H1 (cell line): ENCODE results near the gene CADM2. TPM values are rescaled to one million over a fixed set of nuclear protein-coding genes. Genes with fewer than 3 reads are reported as not detected.

Experiments used
- CTCF ChIA-PET: fragments of 300-600 bp; sonication (Branson Sonifier 250); formaldehyde crosslinking; loops from one replicate; lab custom pipeline; 2021; ENCODE audit not compliant: partially characterized antibody; lab: Charles Lee
- POLR2A ChIA-PET: fragments of 300-600 bp; sonication (Branson Sonifier 250); formaldehyde crosslinking; loops from one replicate; lab custom pipeline; 2021; ENCODE audit warnings: inconsistent platforms; ENCODE audit not compliant: partially characterized antibody; lab: Charles Lee
- DNase-seq, 2 experiments: peaks; one replicate each; pipeline versions ENCODE4 v3.0.0 to v3.0.0-alpha.2; 2010 to 2022; ENCODE audit warnings: low spot score in 2 of 2, low read depth in 1 of 2, mixed read lengths in 1 of 2
- FAIRE-seq: peaks from 2 replicates; lab custom pipeline; 2011; peaks lifted over from hg19 to GRCh38; lab: Jason Lieb, UNC
- H2AFZ ChIP-seq: 2 replicates; pipeline ENCODE4 v1.8.1; 2012; ENCODE audit warnings: low read length, inconsistent platforms
- H2AK5ac ChIP-seq: 2 replicates; pipeline ENCODE4 v1.6.1; 2013; ENCODE audit warnings: low read depth, low read length
- H2BK120ac ChIP-seq: replicated peaks from 2 replicates; pipeline ENCODE3; 2013; ENCODE audit warnings: low read depth, low read length, inconsistent platforms
- H2BK12ac ChIP-seq: 2 replicates; pipeline ENCODE4 v1.6.1; 2013; ENCODE audit warnings: low read depth, low read length
- H2BK15ac ChIP-seq: 2 replicates; pipeline ENCODE4 v1.6.1; 2013; ENCODE audit warnings: low read length
- H2BK20ac ChIP-seq: 2 replicates; pipeline ENCODE4 v1.6.1; 2013; ENCODE audit warnings: low read length
- H2BK5ac ChIP-seq: 2 replicates; pipeline ENCODE4 v1.6.1; 2013; ENCODE audit warnings: low read depth, low read length
- H3K14ac ChIP-seq: 2 replicates; pipeline ENCODE4 v1.6.1; 2013; ENCODE audit warnings: inconsistent platforms; ENCODE audit not compliant: insufficient read length
- H3K18ac ChIP-seq: 2 replicates; pipeline ENCODE4 v1.6.1; 2013; ENCODE audit warnings: low read length; ENCODE audit errors: extremely low read depth
- H3K23ac ChIP-seq: 2 replicates; pipeline ENCODE4 v1.6.1; 2013; ENCODE audit warnings: inconsistent platforms; ENCODE audit not compliant: insufficient read length
- H3K23me2 ChIP-seq: 2 replicates; pipeline ENCODE4 v1.6.1; 2013; ENCODE audit warnings: low read depth, low read length
- H3K27ac ChIP-seq: 2 replicates; pipeline ENCODE4 v1.6.1; 2011; ENCODE audit warnings: low read depth, low read length, inconsistent platforms
- H3K27me3 ChIP-seq, 4 experiments: replicated peaks in 1 of 4; 1 replicate in 1 of 4; 2 replicates in 3 of 4; pipeline versions ENCODE4 v1.6.1 to v1.8.1; 2011 to 2013; ENCODE audit warnings: low read length in 3 of 4, mild to moderate bottlenecking in 3 of 4, inconsistent platforms in 2 of 4, mixed read lengths in 2 of 4, moderate library complexity in 1 of 4; ENCODE audit not compliant: control insufficient read depth in 3 of 4, insufficient read depth in 3 of 4; ENCODE audit errors: extremely low read depth in 1 of 4
- H3K36me3 ChIP-seq, 4 experiments: 2 replicates each; pipeline versions ENCODE4 v1.6.1 to v1.8.1; 2011 to 2013; ENCODE audit warnings: mild to moderate bottlenecking in 4 of 4, low read length in 3 of 4, moderate library complexity in 2 of 4, control low read depth in 1 of 4, inconsistent platforms in 1 of 4; ENCODE audit not compliant: insufficient read depth in 4 of 4, control insufficient read depth in 2 of 4
- H3K4ac ChIP-seq: replicated peaks from 2 replicates; pipeline ENCODE3; 2013; ENCODE audit warnings: low read length, low read depth, mixed read lengths, inconsistent platforms; ENCODE audit not compliant: insufficient read length
- H3K4me1 ChIP-seq, 4 experiments: replicated peaks in 1 of 4; 1 replicate in 1 of 4; 2 replicates in 3 of 4; pipeline versions ENCODE4 v1.6.1 to v1.8.1; 2011 to 2013; ENCODE audit warnings: low read length in 3 of 4, inconsistent platforms in 2 of 4, mixed read lengths in 1 of 4; ENCODE audit not compliant: insufficient read depth in 4 of 4, control insufficient read depth in 3 of 4
- H3K4me2 ChIP-seq, 2 experiments: 2 replicates each; pipeline versions ENCODE4 v1.6.1 to v1.8.1; 2011 to 2013; ENCODE audit warnings: low read depth in 2 of 2, low read length in 2 of 2, control low read depth in 1 of 2, inconsistent platforms in 1 of 2, mild to moderate bottlenecking in 1 of 2; ENCODE audit not compliant: insufficient read depth in 1 of 2
- H3K4me3 ChIP-seq, 4 experiments: fragments of 200-600, 300-600 bp in 1 of 4; sonication (generic), shearing (Covaris generic), sonication (Bioruptor Twin) in 1 of 4; 2 replicates each; pipeline versions ENCODE4 v1.5.1 to v1.8.1; 2011 to 2016; ENCODE audit warnings: low read length in 4 of 4, low read depth in 3 of 4, control low read depth in 2 of 4, inconsistent platforms in 2 of 4, mild to moderate bottlenecking in 2 of 4, mixed read lengths in 1 of 4, moderate library complexity in 1 of 4; ENCODE audit not compliant: insufficient read depth in 2 of 4; ENCODE audit errors: extremely low read depth in 1 of 4
- H3K56ac ChIP-seq: replicated peaks from 2 replicates; pipeline ENCODE3; 2013; ENCODE audit warnings: low read depth, mild to moderate bottlenecking, mixed read lengths, low read length, inconsistent platforms; ENCODE audit not compliant: insufficient read length
- H3K79me1 ChIP-seq: 2 replicates; pipeline ENCODE4 v1.6.1; 2013; ENCODE audit warnings: low read depth, low read length, control low read depth
- H3K79me2 ChIP-seq, 2 experiments: 2 replicates each; pipeline versions ENCODE4 v1.6.1 to v1.8.1; 2012 to 2013; ENCODE audit warnings: low read length in 2 of 2, mild to moderate bottlenecking in 2 of 2, inconsistent platforms in 1 of 2; ENCODE audit not compliant: insufficient read depth in 2 of 2, control insufficient read depth in 1 of 2
- H3K9ac ChIP-seq, 4 experiments: replicated peaks in 1 of 4; 1 replicate in 1 of 4; 2 replicates in 3 of 4; pipeline versions ENCODE4 v1.6.1 to v1.8.1; 2011 to 2013; ENCODE audit warnings: low read depth in 3 of 4, low read length in 3 of 4, control low read depth in 2 of 4, mild to moderate bottlenecking in 2 of 4, moderate library complexity in 2 of 4, inconsistent platforms in 1 of 4; ENCODE audit errors: extremely low read depth in 1 of 4
- H3K9me3 ChIP-seq, 2 experiments: 2 replicates each; pipeline versions ENCODE4 v1.6.1 to v1.8.1; 2012 to 2013; ENCODE audit warnings: mild to moderate bottlenecking in 2 of 2, moderate library complexity in 2 of 2, control low read depth in 1 of 2, inconsistent platforms in 1 of 2, low read depth in 1 of 2, low read length in 1 of 2, mixed read lengths in 1 of 2; ENCODE audit not compliant: insufficient read depth in 2 of 2
- H4K20me1 ChIP-seq, 2 experiments: replicated peaks in 1 of 2; 2 replicates each; pipeline versions ENCODE3 to v1.8.1; 2011 to 2013; ENCODE audit warnings: inconsistent platforms in 2 of 2, low read length in 2 of 2, mild to moderate bottlenecking in 1 of 2; ENCODE audit not compliant: insufficient read depth in 2 of 2, control insufficient read depth in 1 of 2
- H4K5ac ChIP-seq: 2 replicates; pipeline ENCODE4 v1.6.1; 2013; ENCODE audit warnings: low read length, low read depth, mixed read lengths, inconsistent platforms; ENCODE audit not compliant: insufficient read length
- H4K8ac ChIP-seq: 2 replicates; pipeline ENCODE4 v1.8.0; 2013; ENCODE audit warnings: mild to moderate bottlenecking, moderate library complexity, low read length, inconsistent platforms; ENCODE audit not compliant: insufficient read depth; ENCODE audit errors: extremely low read depth
- H4K91ac ChIP-seq: replicated peaks from 2 replicates; pipeline ENCODE3; 2013; ENCODE audit warnings: low read length, mixed read lengths, inconsistent platforms; ENCODE audit not compliant: insufficient read length
- BACH1 ChIP-seq: IDR thresholded peaks from 2 replicates; pipeline ENCODE4 v1.6.1; 2012; ENCODE audit warnings: low read length, improper control_type of control experiment
- BCL11A ChIP-seq, 2 experiments: IDR thresholded peaks; one replicate each; pipeline ENCODE4 v1.6.1; 2011; ENCODE audit warnings: low read depth in 2 of 2, low read length in 2 of 2, mild to moderate bottlenecking in 2 of 2
- CHD1 ChIP-seq: IDR thresholded peaks from 2 replicates; pipeline ENCODE4 v1.6.1; 2012; ENCODE audit warnings: low read depth, low read length, improper control_type of control experiment
- E2F6 ChIP-seq: IDR thresholded peaks from 2 replicates; pipeline ENCODE4 v1.6.1; 2012; ENCODE audit warnings: inconsistent platforms
- EP300 ChIP-seq, 2 experiments: IDR thresholded peaks; 1 replicate in 1 of 2; 2 replicates in 1 of 2; pipeline ENCODE4 v1.6.1; 2011 to 2012; ENCODE audit warnings: low read depth in 2 of 2, low read length in 2 of 2, mild to moderate bottlenecking in 2 of 2, borderline replicate concordance in 1 of 2, inconsistent platforms in 1 of 2, moderate library complexity in 1 of 2
- FOSL1 ChIP-seq: IDR thresholded peaks from 2 replicates; pipeline ENCODE4 v1.6.1; 2011; ENCODE audit warnings: mild to moderate bottlenecking, low read depth, low read length, moderate library complexity; ENCODE audit not compliant: insufficient read depth
- GTF2F1 ChIP-seq: IDR thresholded peaks from 2 replicates; pipeline ENCODE4 v1.6.1; 2012; ENCODE audit warnings: low read depth, low read length, improper control_type of control experiment, borderline replicate concordance
- KDM4A ChIP-seq: IDR thresholded peaks from one replicate; pipeline ENCODE4 v1.7.1; 2012; ENCODE audit warnings: low read depth, mild to moderate bottlenecking, moderate library complexity, low read length, inconsistent platforms; ENCODE audit not compliant: severe bottlenecking
- RAD21 ChIP-seq, 2 experiments: IDR thresholded peaks in 1 of 2; conservative IDR thresholded peaks in 1 of 2; 2 replicates each; pipeline ENCODE4 v1.6.1; 2011; ENCODE audit warnings: low read depth in 2 of 2, low read length in 2 of 2, improper control_type of control experiment in 1 of 2, inconsistent platforms in 1 of 2, mild to moderate bottlenecking in 1 of 2, moderate library complexity in 1 of 2
- SIN3A ChIP-seq, 2 experiments: IDR thresholded peaks in 1 of 2; conservative IDR thresholded peaks in 1 of 2; 2 replicates each; pipeline ENCODE4 v1.6.1; 2011 to 2012; ENCODE audit warnings: low read length in 2 of 2, improper control_type of control experiment in 1 of 2, low read depth in 1 of 2, mild to moderate bottlenecking in 1 of 2
- ZNF274 ChIP-seq: IDR thresholded peaks from 2 replicates; pipeline ENCODE4 v1.7.0; 2012; ENCODE audit warnings: low read length, borderline replicate concordance; ENCODE audit errors: extremely low read depth
- WGBS, 2 experiments: shearing (Covaris generic) in 1 of 2; methylation state at CpG; one replicate each; pipeline versions ENCODE4 v1.1.6 to v1.1.7; 2013 to 2015; ENCODE audit warnings: low lambda C conversion rate in 2 of 2, mixed read lengths in 2 of 2, inconsistent platforms in 1 of 2, low coverage in 1 of 2, missing lambda C conversion rate in 1 of 2; ENCODE audit not compliant: insufficient replicate concordance in 2 of 2, insufficient coverage in 1 of 2, insufficient read length in 1 of 2; ENCODE audit errors: extremely low coverage in 1 of 2, missing lambda C conversion rate in 1 of 2; 5-methylcytosine and 5-hydroxymethylcytosine counted together
- polyA plus RNA-seq, 7 experiments: library from polyadenylated mRNA; depleted of rRNA in 3 of 7; stranded (reverse) in 5 of 7; unstranded in 2 of 7; fragments of >200 nt in 5 of 7; fragments of 200-250 nt in 2 of 7; gene quantifications; 1 replicate in 5 of 7; 2 replicates in 1 of 7; 4 replicates in 1 of 7; pipeline versions ENCODE4 v1.2.1 to v1.2.3, GENCODE V29; 2011 to 2013; ENCODE audit warnings: missing spikeins in 2 of 7, mixed read lengths in 2 of 7
- total RNA-seq: library from RNA; stranded (reverse); fragmentation: NEBNext Ultra II Directional; extraction: Animal tissue kit (Norgen Biotek cat#: 25700); gene quantifications from 2 replicates; pipeline ENCODE4 v1.2.1, GENCODE V29; 2021

Gene CADM2
- total and polyA plus RNA-seq, 2 of the 8 experiments (the other 6 are each of a cell fraction or from before 2014, with no cell fraction given), result 14.9 to 20.9 TPM

- Histone ChIP-seq H2BK20ac (no peak overlapping the region), H3K27ac (no peak overlapping the region), H4K91ac (no peak overlapping the region), H3K4me1 (peaks cover 0 to 4% (median 2%) of the 10 kb centered on the region in 4 experiments; a peak in 2 of 7 replicates), H3K18ac (no peak overlapping the region), H4K8ac (no peak overlapping the region), H2AK5ac (no peak overlapping the region), H3K9ac (no peak overlapping the region), H3K9me3 (no peaks in the 10 kb centered on the region), H3K79me2 (no peaks in the 10 kb centered on the region), H2BK12ac (no peak overlapping the region), H3K23ac (no peak overlapping the region), H2BK5ac (no peak overlapping the region), H2BK15ac (no peak overlapping the region), H2AFZ (no peak overlapping the region), H3K23me2 (no peaks in the 10 kb centered on the region), H3K4me2 (no peak overlapping the region), H3K4ac (no peak overlapping the region), H3K4me3 (no peak overlapping the region), H4K5ac (no peak overlapping the region), H3K56ac (no peak overlapping the region), H3K14ac (no peak overlapping the region), H4K20me1 (no peaks in the 10 kb centered on the region), H3K36me3 (no peaks in the 10 kb centered on the region), H2BK120ac (no peak overlapping the region), H3K79me1 (no peaks in the 10 kb centered on the region), H3K27me3 (no peaks in the 10 kb centered on the region)
- no peak for FAIRE-seq
- ChIA-PET CTCF (no interaction called here), POLR2A (interaction anchor here (0.6 kb wide), 1 partner anchor 52 kb away, joined by 3 read pairs; no protein-coding TSS in a partner anchor)
- no peak for DNase-seq
- 84% methylated on average over 5 of the region's 5 CpGs; no CpG with 5 or more reads in 1 of the 2 experiments for WGBS, 2 experiments
- TF ChIP-seq SIN3A (conservative IDR thresholded peaks at IDR 0.05 in 1 of 2, IDR thresholded peaks at IDR 0.05 in 1 of 2; ENCODE audit: low read depth in 1 of 2, low read length in 2 of 2), result no peak
- TF ChIP-seq ZNF274, result no peak
- no peak for TF ChIP-seq E2F6
- TF ChIP-seq KDM4A, result no peak
- TF ChIP-seq RAD21 (IDR thresholded peaks at IDR 0.05 in 1 of 2, conservative IDR thresholded peaks at IDR 0.05 in 1 of 2; ENCODE audit: low read depth in 2 of 2, low read length in 2 of 2), result no peak
- TF ChIP-seq EP300 (IDR thresholded peaks at IDR 0.05; ENCODE audit: borderline replicate concordance in 1 of 2, low read depth in 2 of 2, low read length in 2 of 2), result no peak
- no peak for TF ChIP-seq CHD1
- no peak for TF ChIP-seq FOSL1
- TF ChIP-seq GTF2F1, result no peak
- TF ChIP-seq BACH1, result no peak
- no peak for TF ChIP-seq BCL11A (IDR thresholded peaks at IDR 0.05; ENCODE audit: low read depth in 2 of 2, low read length in 2 of 2)
Measured at GRCh38 chr3:85627932-85628331, 669.1 kb downstream of the CADM2 start.
